IMR-90 (cell line): ENCODE data around the gene CASP7. TPM values are rescaled to one million over a fixed set of nuclear protein-coding genes. Genes with fewer than 3 reads are reported as not detected.

Source experiments
- ATAC-seq: fragments of 200-7000 bp; cut with Tn5 transposase; 2 replicates; pipeline ENCODE4 v1.9.1; 2020; ENCODE audit warnings: low read depth, mild to moderate bottlenecking, moderate library complexity
- BruUV-seq: library from RNA; stranded (reverse); fragments of 400-500 nt; replicated peaks from 2 replicates; lab custom pipeline; 2021; lab: Mats Ljungman, UMichigan
- CTCF ChIA-PET: fragments of 300-600 bp; formaldehyde crosslinking; extraction: SDS; loops from one replicate; lab custom pipeline; 2021; ENCODE audit warnings: antibody characterized with exemption; lab: Yijun Ruan, JAX
- POLR2A ChIA-PET: fragments of 300-600 bp; sonication (Branson Sonifier 250); formaldehyde crosslinking; loops from one replicate; lab custom pipeline; 2022; ENCODE audit warnings: antibody characterized with exemption; ENCODE audit not compliant: unreplicated experiment; lab: Charles Lee
- DNase-seq: peaks from one replicate; pipeline ENCODE4 v3.0.0; 2013
- H2AFZ ChIP-seq: replicated peaks from 2 replicates; pipeline ENCODE3; 2013; ENCODE audit warnings: low read length, mild to moderate bottlenecking; ENCODE audit not compliant: poor library complexity
- H2AK5ac ChIP-seq: 2 replicates; pipeline ENCODE4 v1.6.1; 2013; ENCODE audit warnings: low read depth, low read length, inconsistent platforms
- H2AK9ac ChIP-seq: replicated peaks from 2 replicates; pipeline ENCODE3; 2013; ENCODE audit warnings: mild to moderate bottlenecking, low read depth, low read length, moderate library complexity; ENCODE audit not compliant: poor library complexity
- H2BK120ac ChIP-seq: 2 replicates; pipeline ENCODE4 v1.6.1; 2013; ENCODE audit warnings: low read depth, low read length, inconsistent platforms
- H2BK15ac ChIP-seq: 3 replicates; pipeline ENCODE4 v1.6.1; 2013; ENCODE audit warnings: low read depth, low read length, inconsistent platforms
- H2BK20ac ChIP-seq: 2 replicates; pipeline ENCODE4 v1.6.1; 2013; ENCODE audit warnings: low read depth, mild to moderate bottlenecking, inconsistent platforms, low read length, moderate library complexity
- H2BK5ac ChIP-seq: 2 replicates; pipeline ENCODE4 v1.6.1; 2013; ENCODE audit warnings: mild to moderate bottlenecking, low read depth, low read length, inconsistent platforms; ENCODE audit not compliant: poor library complexity, severe bottlenecking
- H3K14ac ChIP-seq: replicated peaks from 2 replicates; pipeline ENCODE4 v1.6.1; 2013; ENCODE audit warnings: low read depth, low read length, inconsistent platforms
- H3K18ac ChIP-seq: 2 replicates; pipeline ENCODE4 v1.6.1; 2013; ENCODE audit warnings: low read depth, low read length, control low read depth
- H3K23ac ChIP-seq: 2 replicates; pipeline ENCODE4 v1.6.1; 2013; ENCODE audit warnings: low read depth, low read length, inconsistent platforms
- H3K27ac ChIP-seq: 2 replicates; pipeline ENCODE4 v1.5.1; 2013; ENCODE audit warnings: mild to moderate bottlenecking, control low read depth, low read length; ENCODE audit not compliant: insufficient read depth
- H3K27me3 ChIP-seq: 2 replicates; pipeline ENCODE4 v1.6.1; 2013; ENCODE audit warnings: low read length; ENCODE audit not compliant: control insufficient read depth, insufficient read depth
- H3K36me3 ChIP-seq: 2 replicates; pipeline ENCODE4 v1.6.1; 2013; ENCODE audit warnings: low read length, mixed read lengths; ENCODE audit not compliant: control insufficient read depth, insufficient read depth
- H3K4ac ChIP-seq: 2 replicates; pipeline ENCODE4 v1.6.1; 2013; ENCODE audit warnings: low read depth, low read length, inconsistent platforms
- H3K4me1 ChIP-seq: 2 replicates; pipeline ENCODE4 v1.6.1; 2013; ENCODE audit warnings: low read length, mixed read lengths; ENCODE audit not compliant: control insufficient read depth, insufficient read depth
- H3K4me2 ChIP-seq: 2 replicates; pipeline ENCODE4 v1.6.1; 2013; ENCODE audit warnings: low read depth, mild to moderate bottlenecking, control low read depth, low read length, moderate library complexity
- H3K4me3 ChIP-seq: 2 replicates; pipeline ENCODE4 v1.5.1; 2013; ENCODE audit warnings: low read depth, mild to moderate bottlenecking, control low read depth, low read length, moderate library complexity; ENCODE audit not compliant: insufficient read depth
- H3K56ac ChIP-seq: 2 replicates; pipeline ENCODE4 v1.6.1; 2013; ENCODE audit warnings: low read length, inconsistent platforms; ENCODE audit not compliant: insufficient read depth; ENCODE audit errors: extremely low read depth
- H3K79me1 ChIP-seq, 2 experiments: 2 replicates each; pipeline ENCODE4 v1.6.1; 2013; ENCODE audit warnings: low read length in 2 of 2, inconsistent platforms in 1 of 2, low read depth in 1 of 2
- H3K9ac ChIP-seq: 2 replicates; pipeline ENCODE4 v1.6.1; 2013; ENCODE audit warnings: low read depth, low read length, control low read depth
- H3K9me1 ChIP-seq: 2 replicates; pipeline ENCODE4 v1.6.1; 2013; ENCODE audit warnings: low read length, inconsistent platforms; ENCODE audit not compliant: insufficient read depth
- H3K9me3 ChIP-seq: 2 replicates; pipeline ENCODE4 v1.6.1; 2013; ENCODE audit warnings: low read length; ENCODE audit not compliant: control insufficient read depth, insufficient read depth
- H4K20me1 ChIP-seq: 2 replicates; pipeline ENCODE4 v1.6.1; 2013; ENCODE audit warnings: low read length, inconsistent platforms; ENCODE audit not compliant: insufficient read depth
- H4K5ac ChIP-seq: 2 replicates; pipeline ENCODE4 v1.6.1; 2013; ENCODE audit warnings: mild to moderate bottlenecking, low read depth, low read length, control low read depth
- H4K8ac ChIP-seq, 2 experiments: 2 replicates each; pipeline ENCODE4 v1.6.1; 2013; ENCODE audit warnings: low read depth in 2 of 2, low read length in 2 of 2, control low read depth in 1 of 2, inconsistent platforms in 1 of 2
- H4K91ac ChIP-seq: 2 replicates; pipeline ENCODE4 v1.6.1; 2013; ENCODE audit warnings: low read depth, low read length, inconsistent platforms; ENCODE audit not compliant: insufficient read depth
- BHLHE40 ChIP-seq: fragments of 150-350 bp; IDR thresholded peaks from 2 replicates; pipeline ENCODE4 v1.6.1; 2016; ENCODE audit warnings: mild to moderate bottlenecking, low read depth, low read length
- CEBPB ChIP-seq: IDR thresholded peaks from 2 replicates; pipeline ENCODE4 v1.6.1; 2012; ENCODE audit warnings: low read depth, low read length, improper control_type of control experiment
- CHD1 ChIP-seq: IDR thresholded peaks from 2 replicates; pipeline ENCODE4 v1.6.1; 2012; ENCODE audit warnings: low read depth, low read length, improper control_type of control experiment
- CTCF ChIP-seq: conservative IDR thresholded peaks from 2 replicates; pipeline ENCODE4 v1.5.1; 2012; ENCODE audit warnings: mild to moderate bottlenecking, low read depth, low read length, improper control_type of control experiment
- FOS ChIP-seq: fragments of 150-350 bp; IDR thresholded peaks from 2 replicates; pipeline ENCODE4 v1.6.1; 2016; ENCODE audit warnings: low read depth, low read length
- MAFK ChIP-seq: IDR thresholded peaks from 2 replicates; pipeline ENCODE4 v1.6.1; 2012; ENCODE audit warnings: low read depth, low read length, improper control_type of control experiment
- MAZ ChIP-seq: IDR thresholded peaks from 2 replicates; pipeline ENCODE4 v1.6.1; 2012; ENCODE audit warnings: low read depth, mild to moderate bottlenecking, low read length, improper control_type of control experiment, moderate library complexity, borderline replicate concordance
- MXI1 ChIP-seq: IDR thresholded peaks from 2 replicates; pipeline ENCODE4 v1.6.1; 2012; ENCODE audit warnings: low read depth, mild to moderate bottlenecking, low read length, moderate library complexity, borderline replicate concordance
- NFE2L2 ChIP-seq: fragments of 150-350 bp; IDR thresholded peaks from 2 replicates; pipeline ENCODE4 v1.6.1; 2016; ENCODE audit warnings: low read depth, mild to moderate bottlenecking, low read length
- POLR2A ChIP-seq: IDR thresholded peaks from 2 replicates; pipeline ENCODE4 v1.6.1; 2012; ENCODE audit warnings: mild to moderate bottlenecking, low read depth, low read length
- RAD21 ChIP-seq: IDR thresholded peaks from 2 replicates; pipeline ENCODE4 v1.6.1; 2012; ENCODE audit warnings: low read length, improper control_type of control experiment
- RCOR1 ChIP-seq: IDR thresholded peaks from 2 replicates; pipeline ENCODE4 v1.6.1; 2012; ENCODE audit warnings: mild to moderate bottlenecking, low read length, improper control_type of control experiment; ENCODE audit not compliant: insufficient replicate concordance
- RFX5 ChIP-seq: IDR thresholded peaks from 2 replicates; pipeline ENCODE4 v1.8.0; 2012; ENCODE audit warnings: low read depth, mild to moderate bottlenecking, low read length, moderate library complexity
- SMC3 ChIP-seq: fragments of 150-350 bp; IDR thresholded peaks from 2 replicates; pipeline ENCODE4 v1.6.1; 2016; ENCODE audit warnings: low read depth, mild to moderate bottlenecking, antibody characterized with exemption, low read length, moderate library complexity
- USF2 ChIP-seq: fragments of 150-350 bp; IDR thresholded peaks from 2 replicates; pipeline ENCODE4 v1.6.1; 2017; ENCODE audit warnings: mild to moderate bottlenecking, antibody characterized with exemption, low read length, low read depth
- WGBS, 2 experiments: methylation state at CpG; one replicate each; pipeline versions ENCODE4 v1.1.5 to v1.1.7; 2013; ENCODE audit warnings: missing lambda C conversion rate in 2 of 2; ENCODE audit not compliant: insufficient read length in 1 of 2; ENCODE audit errors: extremely low coverage in 2 of 2; 5-methylcytosine and 5-hydroxymethylcytosine counted together
- dilution Hi-C: fragments of 300-500 bp; cut with HindIII; formaldehyde crosslinking; loops from one replicate; pipeline ENCODE4 v1.14.3; 2018; ENCODE audit warnings: low sequenced_read_pairs; ENCODE audit not compliant: unreplicated experiment
- in situ Hi-C: fragments of 300-500 bp; cut with MboI; formaldehyde crosslinking; loops from 3 replicates; pipeline ENCODE4 v1.14.3; 2019; ENCODE audit warnings: low sequenced_read_pairs, inconsistent platforms, mixed read lengths
- intact Hi-C: fragments of 100-400 bp; cut with micrococcal nuclease; formaldehyde crosslinking; loops from 2 replicates; pipeline ENCODE4 v1.10.0; 2022
- polyA plus RNA-seq, 3 experiments: library from polyadenylated mRNA; depleted of rRNA; stranded (reverse); fragments of >200 nt; gene quantifications; 2 replicates each; pipeline ENCODE4 v1.2.3, GENCODE V29; 2012; ENCODE audit warnings: low replicate concordance in 1 of 3
- total RNA-seq: library from RNA; depleted of rRNA; stranded (reverse); fragments of >200 nt; gene quantifications from 2 replicates; pipeline ENCODE4 v1.2.3, GENCODE V29; 2012
- TF ChIP-seq, protein P1 (sequence below): fragments of 150-350 bp; IDR thresholded peaks from 2 replicates; pipeline ENCODE4 v1.6.1; 2016; ENCODE audit warnings: low read depth, mild to moderate bottlenecking, low read length, moderate library complexity, borderline replicate concordance

CASP7 gene
- total and polyA plus RNA-seq, 2 of the 4 experiments (the other 2 are of a cell fraction): 15.1 to 16.7 TPM

DNA sequence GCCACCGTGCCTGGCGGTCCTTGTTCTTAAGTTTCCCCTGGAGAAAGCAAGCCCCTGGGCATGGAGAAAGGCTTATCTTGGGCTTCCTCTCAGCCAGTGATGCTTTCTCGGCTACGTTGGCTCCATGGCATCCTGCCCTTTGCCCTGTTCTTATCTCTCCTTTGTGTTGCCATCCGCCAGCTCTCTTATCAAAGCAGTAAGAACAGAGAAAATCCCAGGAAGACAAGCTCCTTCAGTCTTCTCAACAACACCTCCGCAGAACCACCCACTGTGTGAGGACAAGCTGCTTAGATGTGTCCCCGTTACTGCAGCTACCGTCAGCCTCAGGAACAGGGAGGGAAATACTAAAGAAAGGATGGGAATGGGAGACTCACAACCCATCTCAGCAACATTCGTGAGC, 75.1 kb downstream of the CASP7 start:
- POLR2A ChIA-PET: no interaction called here
- no TSS peak for BruUV-seq
- in situ Hi-C loops: no loop called here

More for the DNA sequence above, 75.1 kb downstream of the CASP7 start:
- peaks cover 6% of the 10 kb centered on the region; the same call in 1 of the 2 replicates for H3K27me3 ChIP-seq
- H3K9me3 ChIP-seq: no peaks in the 10 kb centered on the region
- no peaks in the 10 kb centered on the region for H3K36me3 ChIP-seq
- no peak overlapping the region for H3K9ac ChIP-seq
- WGBS, 2 experiments: no CpG with 5 or more reads among the region's 9 CpGs
- no peaks in the 10 kb centered on the region for H3K79me1 ChIP-seq
- H3K9me1 ChIP-seq: no peaks in the 10 kb centered on the region
- CTCF ChIA-PET: interaction anchor here (2.0 kb wide), 1 partner anchor 13 kb away, joined by 4 read pairs; no protein-coding TSS in a partner anchor
- no peak overlapping the region for H3K14ac ChIP-seq
- no peak overlapping the region for H2BK20ac ChIP-seq
- no peak overlapping the region for H3K4me2 ChIP-seq
- no peak overlapping the region for H4K8ac ChIP-seq
- H3K4me1 ChIP-seq: no peaks in the 10 kb centered on the region
- no peak overlapping the region for H2BK120ac ChIP-seq
- no peak for TF ChIP-seq BHLHE40
- TF ChIP-seq MAZ: no peak
- no peak for TF ChIP-seq CEBPB
- no peak for TF ChIP-seq SMC3
- no peak for TF ChIP-seq MXI1
- no peak for TF ChIP-seq FOS
- TF ChIP-seq RFX5: no peak
- no peak for TF ChIP-seq MAFK
- TF ChIP-seq NFE2L2: no peak
- no peak for TF ChIP-seq USF2
- TF ChIP-seq POLR2A: no peak
- TF ChIP-seq RAD21: no peak
- no peak for TF ChIP-seq RCOR1
- TF ChIP-seq, protein P1, sequence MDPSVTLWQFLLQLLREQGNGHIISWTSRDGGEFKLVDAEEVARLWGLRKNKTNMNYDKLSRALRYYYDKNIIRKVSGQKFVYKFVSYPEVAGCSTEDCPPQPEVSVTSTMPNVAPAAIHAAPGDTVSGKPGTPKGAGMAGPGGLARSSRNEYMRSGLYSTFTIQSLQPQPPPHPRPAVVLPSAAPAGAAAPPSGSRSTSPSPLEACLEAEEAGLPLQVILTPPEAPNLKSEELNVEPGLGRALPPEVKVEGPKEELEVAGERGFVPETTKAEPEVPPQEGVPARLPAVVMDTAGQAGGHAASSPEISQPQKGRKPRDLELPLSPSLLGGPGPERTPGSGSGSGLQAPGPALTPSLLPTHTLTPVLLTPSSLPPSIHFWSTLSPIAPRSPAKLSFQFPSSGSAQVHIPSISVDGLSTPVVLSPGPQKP: no peak
- TF ChIP-seq CTCF: no peak
- TF ChIP-seq CHD1: no peak
- no peak overlapping the region for H3K18ac ChIP-seq
- H3K4ac ChIP-seq: no peak overlapping the region
- H3K27ac ChIP-seq: no peak overlapping the region
- intact Hi-C loops (no loop called here), dilution Hi-C loops (no loop called here)
- H3K4me3 ChIP-seq: no peak overlapping the region
- no peak overlapping the region for H2AK5ac ChIP-seq
- H2AFZ ChIP-seq: no peak overlapping the region
- no peak overlapping the region for H4K91ac ChIP-seq
- H4K20me1 ChIP-seq: no peaks in the 10 kb centered on the region
- no peak overlapping the region for H3K56ac ChIP-seq
- ATAC-seq: no peak
- DNase-seq: no peak
- H2BK5ac ChIP-seq: no peak overlapping the region
- H4K5ac ChIP-seq: no peak overlapping the region
- H2BK15ac ChIP-seq: no peak overlapping the region
- no peak overlapping the region for H3K23ac ChIP-seq
- H2AK9ac ChIP-seq: no peak overlapping the region
